Astrocyte (in vitro differentiated cells and primary cell): ENCODE results near the gene FBXO44. TPM values are rescaled to one million over a fixed set of nuclear protein-coding genes. Genes with fewer than 3 reads are reported as not detected.

ENCODE experiments used
- DNase-seq: peaks from one replicate; pipeline ENCODE4 v3.0.0-alpha.2; 2010; ENCODE audit warnings: low read depth
- FAIRE-seq: peaks from 2 replicates; lab custom pipeline; 2011; peaks lifted over from hg19 to GRCh38; lab: Jason Lieb, UNC
- H2AFZ ChIP-seq: 2 replicates; pipeline ENCODE4 v1.6.0; 2012; ENCODE audit warnings: low read depth, low read length, inconsistent platforms
- H3K27ac ChIP-seq: 2 replicates; pipeline ENCODE4 v1.5.1; 2011; ENCODE audit warnings: low read depth, low read length, inconsistent platforms
- H3K27me3 ChIP-seq: 2 replicates; pipeline ENCODE4 v1.6.0; 2011; ENCODE audit warnings: low read length, inconsistent platforms; ENCODE audit not compliant: insufficient read depth
- H3K36me3 ChIP-seq: 2 replicates; pipeline ENCODE4 v1.5.1; 2011; ENCODE audit warnings: low read length, inconsistent platforms; ENCODE audit not compliant: insufficient read depth
- H3K4me1 ChIP-seq: 2 replicates; pipeline ENCODE4 v1.5.1; 2011; ENCODE audit warnings: low read length, inconsistent platforms; ENCODE audit not compliant: insufficient read depth
- H3K4me2 ChIP-seq: 2 replicates; pipeline ENCODE4 v1.6.0; 2012; ENCODE audit warnings: low read length, inconsistent platforms
- H3K4me3 ChIP-seq: 2 replicates; pipeline ENCODE4 v1.5.1; 2011; ENCODE audit warnings: low read depth, mild to moderate bottlenecking, low read length, inconsistent platforms; ENCODE audit not compliant: insufficient read depth
- H3K79me2 ChIP-seq: 2 replicates; pipeline ENCODE4 v1.6.0; 2012; ENCODE audit warnings: mild to moderate bottlenecking, low read length, inconsistent platforms; ENCODE audit not compliant: insufficient read depth
- H3K9ac ChIP-seq: 2 replicates; pipeline ENCODE4 v1.6.0; 2012; ENCODE audit warnings: mild to moderate bottlenecking, low read length, inconsistent platforms
- H3K9me3 ChIP-seq: 2 replicates; pipeline ENCODE4 v1.5.1; 2012; ENCODE audit warnings: low read depth, mild to moderate bottlenecking, low read length, inconsistent platforms; ENCODE audit not compliant: insufficient read depth
- H4K20me1 ChIP-seq: 2 replicates; pipeline ENCODE4 v1.6.0; 2012; ENCODE audit warnings: low read length, inconsistent platforms; ENCODE audit not compliant: insufficient read depth
- H3K27ac Mint-ChIP-seq: one replicate; pipeline ENCODE4 v1.8.0; 2021; ENCODE audit warnings: mild to moderate bottlenecking, mixed read lengths; ENCODE audit not compliant: unreplicated experiment
- H3K27me3 Mint-ChIP-seq: one replicate; pipeline ENCODE4 v1.8.0; 2021; ENCODE audit warnings: low read depth, mixed read lengths; ENCODE audit not compliant: unreplicated experiment
- H3K36me3 Mint-ChIP-seq: one replicate; pipeline ENCODE4 v1.8.0; 2021; ENCODE audit warnings: low read depth, mixed read lengths; ENCODE audit not compliant: unreplicated experiment
- H3K4me1 Mint-ChIP-seq: one replicate; pipeline ENCODE4 v1.8.0; 2021; ENCODE audit warnings: low read depth, mixed read lengths; ENCODE audit not compliant: unreplicated experiment
- H3K4me3 Mint-ChIP-seq: one replicate; pipeline ENCODE4 v1.8.0; 2021; ENCODE audit warnings: mild to moderate bottlenecking, moderate library complexity, mixed read lengths; ENCODE audit not compliant: unreplicated experiment
- H3K9me3 Mint-ChIP-seq: one replicate; pipeline ENCODE4 v1.8.0; 2021; ENCODE audit warnings: mild to moderate bottlenecking, mixed read lengths; ENCODE audit not compliant: unreplicated experiment
- CTCF ChIP-seq: IDR thresholded peaks from 2 replicates; pipeline ENCODE4 v1.5.1; 2011; ENCODE audit warnings: low read depth, mild to moderate bottlenecking, inconsistent platforms, low read length, moderate library complexity; ENCODE audit not compliant: insufficient read depth
- EZH2 ChIP-seq: IDR thresholded peaks from 2 replicates; pipeline ENCODE4 v1.6.1; 2012; ENCODE audit warnings: mild to moderate bottlenecking, low read length, inconsistent platforms; ENCODE audit not compliant: insufficient read depth
- total RNA-seq: library from RNA; stranded (reverse); gene quantifications from 2 replicates; pipeline ENCODE4 v1.2.1, GENCODE V29; 2021

The FBXO44 gene
- total RNA-seq, 1 donor from 2014 or later = 31.6 TPM

GRCh38 chr1:11668516-11668915, 13.8 kb downstream of the FBXO44 start:
- Mint-ChIP-seq H3K36me3 (peaks cover 3% of the 10 kb centered on the region), H3K4me3 (no peak overlapping the region), H3K9me3 (no peaks in the 10 kb centered on the region), H3K27me3 (no peaks in the 10 kb centered on the region), H3K27ac (no peak overlapping the region), H3K4me1 (no peaks in the 10 kb centered on the region)
- H3K4me1 ChIP-seq = peaks cover 2% of the 10 kb centered on the region
- H3K36me3 ChIP-seq = no peaks in the 10 kb centered on the region
- no peak overlapping the region for H3K4me2 ChIP-seq
- no peak overlapping the region for H3K4me3 ChIP-seq
- H3K9ac ChIP-seq = no peak overlapping the region
- FAIRE-seq = no peak
- no peak overlapping the region for H3K27ac ChIP-seq
- no peak for TF ChIP-seq EZH2
- TF ChIP-seq CTCF = no peak
- no peak for DNase-seq
- H4K20me1 ChIP-seq = no peaks in the 10 kb centered on the region
- no peaks in the 10 kb centered on the region for H3K27me3 ChIP-seq
- no peaks in the 10 kb centered on the region for H3K9me3 ChIP-seq
- H2AFZ ChIP-seq = no peak overlapping the region
- no peaks in the 10 kb centered on the region for H3K79me2 ChIP-seq

- Histone ChIP-seq H2AFZ (no peak overlapping the region), H3K79me2 (no peaks in the 10 kb centered on the region), H4K20me1 (peaks cover under 1% of the 10 kb centered on the region), H3K4me1 (no peaks in the 10 kb centered on the region), H3K36me3 (peaks cover 2% of the 10 kb centered on the region), H3K9me3 (no peaks in the 10 kb centered on the region), H3K27ac (no peak overlapping the region), H3K27me3 (no peaks in the 10 kb centered on the region), H3K4me2 (no peak overlapping the region), H3K4me3 (no peak overlapping the region), H3K9ac (no peak overlapping the region)
- Mint-ChIP-seq H3K36me3 (peaks cover 9% of the 10 kb centered on the region), H3K4me1 (no peaks in the 10 kb centered on the region), H3K27me3 (no peaks in the 10 kb centered on the region), H3K9me3 (no peaks in the 10 kb centered on the region), H3K4me3 (no peak overlapping the region), H3K27ac (no peak overlapping the region)
- DNase-seq = no peak
- no peak for FAIRE-seq
- TF ChIP-seq CTCF (no peak), EZH2 (no peak)
Measured at GRCh38 chr1:11670747-11671146, 16.1 kb downstream of the FBXO44 start.

- TF ChIP-seq EZH2 (no peak), CTCF (no peak)
- no peaks in the 10 kb centered on the region for H3K79me2 ChIP-seq
- H3K4me2 ChIP-seq = no peak overlapping the region
- Mint-ChIP-seq H3K4me1 (no peaks in the 10 kb centered on the region), H3K36me3 (peaks cover 10% of the 10 kb centered on the region), H3K27me3 (no peaks in the 10 kb centered on the region), H3K27ac (no peak overlapping the region), H3K9me3 (no peaks in the 10 kb centered on the region), H3K4me3 (no peak overlapping the region)
- no peaks in the 10 kb centered on the region for H3K4me1 ChIP-seq
- DNase-seq = no peak
- H3K9me3 ChIP-seq = no peaks in the 10 kb centered on the region
- H3K4me3 ChIP-seq = no peak overlapping the region
- no peak overlapping the region for H3K27ac ChIP-seq
- no peak overlapping the region for H3K9ac ChIP-seq
- no peaks in the 10 kb centered on the region for H3K27me3 ChIP-seq
- no peak for FAIRE-seq
- peaks cover 3% of the 10 kb centered on the region for H4K20me1 ChIP-seq
- no peak overlapping the region for H2AFZ ChIP-seq
- peaks cover 2% of the 10 kb centered on the region for H3K36me3 ChIP-seq
Measured at GRCh38 chr1:11671205-11671543, 16.5 kb downstream of the FBXO44 start.
